C1 segment of cervical spinal cord (tissue), 14 donors: ENCODE measurements around the gene ARSB.
"Not testable (repeated sequence)": the region's sequence is repeated elsewhere in the genome, so short reads cannot be mapped to it uniquely, and the experiment has no call there.

Experiments used
- DNase-seq, 14 donors: peaks; one replicate each; lab custom pipeline; 2025; lab: John Stamatoyannopoulos, UW

The ARSB gene

DNA sequence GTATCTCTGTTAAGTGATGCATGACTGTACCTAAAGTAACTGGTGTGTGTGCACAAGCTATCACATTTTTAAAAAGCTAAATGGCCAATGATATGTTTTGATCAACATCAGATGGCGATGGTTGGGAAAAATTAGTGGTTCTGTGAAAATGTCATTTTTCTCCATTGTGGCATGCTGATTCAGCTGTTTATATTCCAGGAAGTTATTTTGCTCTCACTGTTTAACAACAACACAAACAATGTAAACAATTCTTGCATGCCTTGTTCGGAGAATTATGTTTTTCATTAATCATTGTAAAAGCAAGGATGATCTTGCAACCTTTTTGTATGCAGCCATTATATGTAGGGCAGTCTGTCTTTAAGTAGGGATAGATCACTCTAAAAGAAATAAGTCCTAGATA lies 230.5 kb downstream of the ARSB start:
- no peak for DNase-seq

DNA sequence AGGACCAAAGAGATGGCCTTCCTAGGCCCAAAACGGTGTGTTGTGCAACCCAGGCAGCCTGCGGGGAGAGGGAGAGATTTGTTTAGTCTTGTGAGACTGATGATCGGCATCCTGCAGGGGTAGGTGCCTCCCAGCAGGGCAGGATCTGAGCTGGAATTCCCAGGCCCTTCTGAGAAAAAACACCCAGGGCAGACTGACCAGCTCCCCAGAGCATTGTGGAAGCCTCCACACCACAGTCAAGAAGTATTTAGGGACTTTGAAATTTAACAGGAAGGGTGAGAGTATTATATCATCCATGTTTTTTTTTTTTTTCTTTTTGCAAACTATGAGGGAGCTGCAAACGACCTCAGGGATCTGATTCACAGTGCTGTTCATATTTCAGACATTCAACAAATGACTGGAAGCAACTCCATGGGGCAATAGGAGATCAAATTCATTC lies 232.0 kb downstream of the ARSB start:
- no peak for DNase-seq

DNA sequence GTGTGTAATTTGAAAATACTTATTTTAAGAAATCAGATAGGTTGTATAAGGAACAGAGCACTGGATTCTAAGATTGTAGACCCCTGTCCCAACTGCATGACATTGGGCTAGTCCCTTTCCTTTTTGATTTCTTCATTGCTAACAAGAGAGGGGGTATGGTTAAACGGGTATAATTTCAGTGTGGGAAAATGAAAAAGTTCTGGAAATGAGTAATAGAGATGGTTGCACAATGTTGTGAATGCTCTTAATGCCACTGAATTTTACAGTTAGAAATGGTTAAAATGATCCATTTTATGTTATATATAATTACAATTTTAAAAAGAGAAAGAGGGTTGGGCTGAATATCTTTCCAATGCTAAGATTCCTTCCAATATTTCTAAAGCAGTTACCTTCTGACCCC lies 233.2 kb downstream of the ARSB start:
- no peak for DNase-seq

DNA sequence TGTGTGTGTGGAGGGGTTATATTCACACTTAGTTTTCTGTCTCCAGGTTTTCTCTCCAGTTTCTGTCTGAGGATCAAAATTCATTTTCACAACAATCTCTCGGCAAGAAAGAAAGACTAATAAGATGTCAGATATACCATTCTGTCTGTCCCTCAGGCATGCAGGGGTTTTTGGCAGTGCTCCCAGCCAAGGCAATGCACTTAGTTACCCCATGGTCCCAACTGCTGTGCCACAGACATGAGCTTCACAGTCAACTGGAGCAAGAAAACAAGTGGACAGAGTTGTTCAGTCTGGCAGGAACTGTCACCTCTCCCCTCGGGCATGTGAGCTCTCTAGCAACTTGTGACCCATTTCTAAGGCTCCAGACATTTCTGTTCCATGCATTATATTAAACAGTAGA lies 234.8 kb downstream of the ARSB start:
- no peak for DNase-seq

DNA sequence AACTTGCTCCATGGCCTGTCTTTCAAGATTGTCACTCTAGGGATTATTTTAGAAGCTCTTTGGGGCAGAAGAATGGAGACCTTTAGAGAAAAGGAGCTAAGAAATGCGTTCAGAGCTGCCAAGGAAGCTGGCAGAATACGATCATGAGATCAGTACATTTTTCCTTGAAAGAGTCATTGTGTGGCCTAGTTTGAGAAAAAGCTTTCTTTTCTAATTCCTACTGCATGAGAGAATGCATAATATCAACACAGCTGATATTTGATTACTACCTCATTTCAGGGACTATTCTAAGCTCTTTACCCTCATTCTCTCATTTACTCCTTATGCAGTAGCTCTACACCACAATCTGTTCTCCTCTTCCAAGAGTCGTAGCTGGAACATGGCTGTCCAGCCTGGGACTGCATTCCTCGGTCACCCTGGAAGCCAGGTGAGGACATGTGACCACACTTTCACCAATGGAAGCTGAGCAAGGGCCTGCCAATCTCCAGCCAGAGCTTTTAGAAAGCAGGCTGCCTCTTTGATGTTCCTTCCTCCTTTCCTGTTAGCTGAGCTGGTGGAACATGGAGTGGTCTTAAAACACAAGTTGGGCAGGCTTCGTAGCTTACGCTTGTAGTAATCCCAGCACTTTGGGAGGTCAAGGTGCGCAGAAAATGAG lies 237.3 kb downstream of the ARSB start:
- DNase-seq = no peak

DNA sequence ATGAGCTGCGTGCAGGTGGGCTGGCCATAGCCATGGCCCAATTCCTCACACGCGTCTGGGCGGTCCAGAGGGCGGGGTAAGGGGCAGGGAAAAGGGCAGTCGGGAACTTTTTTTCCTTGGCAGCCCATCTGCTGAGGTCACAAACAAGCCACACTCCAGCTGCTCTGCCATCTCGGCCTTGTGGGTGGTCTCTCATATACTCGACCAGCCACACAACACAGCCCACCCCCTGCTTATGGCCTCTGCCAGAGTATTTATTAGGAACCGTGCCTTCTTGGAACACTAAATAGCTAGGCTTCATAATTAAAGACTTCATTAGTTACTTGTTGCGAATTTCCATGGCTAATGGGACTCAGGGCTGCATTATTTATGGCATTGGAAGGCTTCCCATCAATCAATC lies 238.1 kb downstream of the ARSB start:
- DNase-seq = peak in 1 of 14 donors; percentile 4

DNA sequence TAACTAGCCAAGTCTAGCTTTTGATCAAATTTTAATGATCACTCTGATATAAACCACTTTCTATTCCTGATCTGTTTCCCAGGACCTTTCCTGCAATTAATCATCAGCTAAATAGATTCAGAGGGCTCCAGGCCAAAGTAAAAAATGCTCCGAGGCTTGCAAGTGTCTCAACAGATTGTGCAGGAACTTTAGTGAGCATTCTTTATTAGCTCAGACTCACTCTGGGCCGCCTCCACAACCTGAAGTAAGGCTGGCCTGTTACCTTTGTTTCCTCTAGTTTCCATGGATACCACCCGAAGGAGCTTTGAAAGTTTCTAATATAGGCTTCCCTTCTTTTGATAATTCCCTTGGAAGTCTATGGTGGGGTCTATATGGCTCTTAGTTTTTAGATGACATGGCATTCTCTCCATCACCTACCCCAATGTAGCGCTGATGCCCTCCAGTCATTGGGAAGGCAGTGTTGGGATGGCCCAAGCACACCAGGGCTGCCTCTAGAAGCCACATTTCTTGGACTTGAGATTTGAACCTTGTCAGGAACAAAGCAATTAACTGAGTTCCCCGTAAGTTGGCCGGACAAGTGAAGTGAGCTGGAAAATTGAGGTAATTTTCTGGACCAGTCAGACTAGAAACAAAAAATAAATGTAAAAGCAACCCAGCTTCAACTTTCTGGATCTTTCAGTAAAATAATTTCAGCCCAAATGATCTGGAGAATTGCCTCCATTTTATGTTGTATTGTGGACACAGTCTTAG lies 238.9 kb downstream of the ARSB start:
- no peak for DNase-seq

DNA sequence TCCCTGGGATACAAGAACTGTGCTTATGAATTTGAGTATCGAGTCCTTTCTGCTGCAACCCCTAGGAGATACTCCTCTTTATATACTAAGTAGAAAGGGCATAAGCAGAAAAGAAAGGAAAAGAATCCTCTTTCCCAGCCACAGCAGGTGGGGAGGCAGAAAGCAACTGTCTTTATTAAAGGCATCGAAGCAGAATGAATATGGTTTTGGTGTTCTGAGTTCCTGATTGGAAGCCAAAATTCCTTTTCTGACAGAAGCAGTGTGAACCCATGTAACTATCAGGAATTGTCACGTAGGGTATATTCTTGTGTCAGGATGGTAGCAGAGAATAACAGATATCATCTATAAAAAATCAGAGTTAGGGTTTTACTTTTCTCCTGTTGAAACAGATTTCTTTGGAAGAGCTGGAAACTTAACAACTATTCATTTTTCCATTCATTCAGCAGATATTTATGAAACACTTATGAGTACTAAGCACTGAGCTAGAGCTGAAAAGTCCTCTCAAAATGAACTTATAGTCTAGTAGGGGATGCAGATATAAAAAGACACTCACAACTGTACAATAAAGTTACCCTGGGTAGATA lies 240.1 kb downstream of the ARSB start:
- DNase-seq = no peak

DNA sequence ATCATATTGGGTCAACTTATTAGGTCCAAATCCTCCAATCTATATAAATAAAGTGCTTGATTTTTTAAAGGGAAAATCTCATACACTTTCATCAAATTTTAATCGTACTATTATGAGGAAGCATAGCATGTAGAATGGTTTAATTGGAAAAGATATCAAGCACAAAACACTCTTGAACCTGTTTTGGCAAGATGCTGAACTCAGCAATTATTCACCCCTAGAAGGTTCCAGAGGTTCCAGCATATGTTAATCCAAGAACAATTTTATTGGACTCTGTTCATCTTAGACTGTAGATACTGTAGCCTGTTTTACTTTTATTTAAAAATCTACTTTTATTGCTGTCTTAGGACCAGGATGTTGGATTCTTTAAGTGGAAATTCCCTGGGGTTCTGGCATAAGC lies 244.1 kb downstream of the ARSB start:
- no peak for DNase-seq

DNA sequence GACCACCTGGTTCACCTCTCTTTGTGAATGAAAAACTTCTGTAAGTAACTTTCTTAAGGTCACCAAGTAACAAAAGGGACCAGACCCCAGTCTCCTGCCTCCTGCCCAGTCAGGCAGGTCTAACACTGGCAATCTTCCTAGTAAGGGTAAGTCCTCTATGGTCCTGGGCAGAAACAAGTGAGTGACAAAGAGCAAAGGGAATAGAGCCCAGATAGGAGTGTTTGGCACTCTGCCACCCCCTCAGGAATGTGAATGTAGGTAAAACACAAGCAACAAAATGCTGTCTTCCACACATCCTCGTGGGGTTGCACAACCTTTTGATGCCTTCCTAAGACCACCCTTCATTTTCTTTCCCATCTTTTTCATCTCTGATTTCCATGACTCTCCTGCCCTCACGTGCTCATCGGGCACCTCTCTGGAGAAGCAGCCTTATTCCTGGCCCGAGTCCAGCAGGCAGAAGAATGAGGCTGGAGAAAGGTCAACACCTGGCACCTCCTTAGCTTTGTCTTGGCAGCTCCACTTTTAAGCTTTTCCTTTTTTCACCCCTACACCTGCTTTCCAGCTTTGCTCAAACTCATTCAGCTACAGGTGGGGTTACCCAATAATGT lies 246.3 kb downstream of the ARSB start:
- no peak for DNase-seq

DNA sequence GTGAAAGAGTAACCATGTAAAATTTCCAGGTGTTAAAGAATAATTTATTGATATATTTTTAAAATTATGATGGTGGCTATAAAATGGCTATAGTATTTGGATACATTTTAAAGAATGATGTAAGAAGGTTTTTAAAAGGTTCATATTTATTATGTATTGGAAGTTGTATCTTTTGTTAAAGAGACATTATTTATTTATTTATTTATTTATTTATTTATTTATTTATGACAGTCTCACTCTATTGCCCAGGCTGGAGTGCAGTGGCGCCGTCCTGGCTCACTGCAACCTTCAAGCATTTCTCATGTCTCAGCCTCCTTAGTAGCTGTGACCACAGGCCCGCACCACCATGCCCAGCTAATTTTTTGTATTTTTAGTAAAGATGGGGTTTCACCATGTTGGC lies 247.0 kb downstream of the ARSB start:
- no peak for DNase-seq

DNA sequence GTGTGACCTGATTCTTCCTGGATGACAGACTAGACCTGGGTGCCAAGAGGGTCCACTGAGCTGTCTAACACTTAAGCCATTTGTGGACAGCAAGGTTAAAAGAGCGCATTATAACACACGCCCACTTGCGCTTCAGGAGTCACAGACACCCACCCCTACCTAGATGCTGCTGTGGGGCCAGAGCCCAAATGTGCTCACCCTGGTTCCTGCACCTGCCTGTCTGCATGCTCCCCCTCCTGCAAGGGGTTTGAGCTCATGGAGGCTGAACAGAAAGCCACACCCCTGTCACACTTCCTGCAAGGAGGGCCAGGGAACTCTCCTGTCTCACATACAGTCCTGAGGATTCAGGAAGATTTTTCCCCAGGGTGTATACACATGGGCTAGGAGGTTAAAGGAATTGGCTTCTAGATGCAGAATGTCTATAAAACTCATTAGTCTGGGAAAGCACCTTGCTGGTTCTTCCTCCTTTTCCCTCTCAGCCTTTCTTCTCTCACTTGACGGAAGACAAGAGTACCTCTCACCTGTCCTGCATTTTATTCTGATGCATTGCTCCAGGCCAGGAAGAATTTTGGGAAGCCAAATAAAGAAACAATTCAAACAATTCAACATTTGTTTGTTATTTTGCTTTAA lies 249.2 kb downstream of the ARSB start:
- no peak for DNase-seq

DNA sequence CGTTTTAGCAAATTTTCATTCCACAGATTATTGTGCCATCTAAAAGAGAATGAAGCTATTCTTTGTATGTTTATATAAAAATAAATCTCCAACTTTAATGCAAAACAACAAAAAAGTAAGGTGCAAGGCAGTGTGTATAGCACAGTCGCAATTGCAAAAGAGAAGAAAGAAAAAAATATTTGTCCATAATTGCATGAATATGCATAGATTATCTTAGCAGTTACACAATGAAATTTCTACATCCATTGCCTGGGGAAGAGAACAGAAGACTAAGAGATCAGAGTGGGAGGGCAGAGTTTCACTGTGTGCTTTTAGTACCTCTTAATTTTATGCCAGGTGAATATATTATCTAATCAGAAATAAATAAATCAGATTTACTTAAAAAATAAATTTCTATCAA lies 250.2 kb downstream of the ARSB start:
- DNase-seq = no peak

DNA sequence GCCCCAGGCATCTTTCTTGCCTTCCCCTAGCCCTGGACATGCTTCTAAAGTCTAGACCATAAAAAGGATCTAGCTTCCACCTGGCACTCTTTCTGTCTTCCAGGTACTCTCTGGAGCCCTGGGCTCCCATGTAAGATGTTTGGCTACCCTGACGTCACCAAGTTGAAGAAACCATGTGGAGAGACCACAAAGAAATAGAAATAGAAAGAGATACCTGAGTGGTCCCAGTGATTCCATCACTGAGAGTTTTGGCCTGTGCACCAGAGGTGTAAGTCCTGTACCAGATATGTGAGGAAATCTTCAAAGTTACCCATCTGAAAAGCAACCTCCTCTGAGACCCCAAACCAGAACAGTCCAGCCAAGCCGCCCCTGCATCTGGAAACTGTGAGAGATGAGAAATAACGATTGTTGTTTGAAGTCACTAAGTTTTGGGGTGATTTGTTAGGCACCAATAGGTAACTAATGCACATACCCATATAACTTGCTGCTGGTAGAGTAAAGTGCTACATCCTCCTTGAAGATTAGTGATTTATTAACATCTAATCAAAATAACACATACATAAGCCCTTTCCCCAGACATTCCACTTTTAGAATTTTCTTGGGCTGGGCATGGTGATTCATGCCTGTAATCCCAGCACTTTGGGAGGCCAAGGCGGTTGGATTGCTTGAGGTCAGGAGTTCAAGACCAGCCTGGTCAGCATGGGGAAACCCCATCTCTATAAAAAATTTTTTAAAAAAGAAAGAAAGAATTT lies 250.8 kb downstream of the ARSB start:
- no peak for DNase-seq

DNA sequence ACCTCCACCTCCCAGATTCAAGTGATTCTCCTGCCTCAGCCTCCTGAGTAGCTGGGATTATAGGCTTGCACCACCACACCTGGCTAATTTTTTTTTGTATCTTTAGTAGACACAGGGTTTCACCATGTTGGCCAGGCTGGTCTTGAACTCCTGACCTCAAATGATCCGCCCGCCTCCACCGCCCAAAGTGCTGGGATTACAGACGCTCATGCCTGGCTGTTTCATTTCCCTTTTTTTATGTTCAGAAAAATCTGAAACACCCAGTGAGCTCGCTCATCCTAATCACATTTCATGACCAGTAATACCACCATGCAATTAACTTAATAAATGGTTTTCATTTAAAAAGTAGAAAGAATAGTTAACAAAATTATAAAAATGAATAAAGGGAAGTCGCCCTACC lies 252.4 kb downstream of the ARSB start:
- DNase-seq = not testable (repeated sequence)

DNA sequence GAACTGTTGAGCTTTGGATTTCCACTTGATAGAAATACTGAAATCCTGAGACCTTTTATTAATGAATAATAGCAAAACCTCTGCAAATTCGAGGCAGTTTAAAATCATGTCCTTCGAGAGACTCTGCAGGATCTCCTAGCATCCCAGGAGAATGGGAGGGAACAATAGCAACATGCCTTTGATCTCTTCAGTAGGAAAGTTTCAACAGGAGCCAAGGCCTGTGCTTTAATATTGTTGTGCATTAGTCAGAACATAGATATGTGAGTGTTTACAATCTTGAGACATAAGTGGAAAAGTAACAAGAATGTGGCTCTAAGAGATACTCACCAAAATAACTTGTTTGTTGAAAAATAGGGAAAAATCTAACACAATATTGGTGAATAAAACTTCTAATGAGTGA lies 253.2 kb downstream of the ARSB start:
- DNase-seq = no peak

DNA sequence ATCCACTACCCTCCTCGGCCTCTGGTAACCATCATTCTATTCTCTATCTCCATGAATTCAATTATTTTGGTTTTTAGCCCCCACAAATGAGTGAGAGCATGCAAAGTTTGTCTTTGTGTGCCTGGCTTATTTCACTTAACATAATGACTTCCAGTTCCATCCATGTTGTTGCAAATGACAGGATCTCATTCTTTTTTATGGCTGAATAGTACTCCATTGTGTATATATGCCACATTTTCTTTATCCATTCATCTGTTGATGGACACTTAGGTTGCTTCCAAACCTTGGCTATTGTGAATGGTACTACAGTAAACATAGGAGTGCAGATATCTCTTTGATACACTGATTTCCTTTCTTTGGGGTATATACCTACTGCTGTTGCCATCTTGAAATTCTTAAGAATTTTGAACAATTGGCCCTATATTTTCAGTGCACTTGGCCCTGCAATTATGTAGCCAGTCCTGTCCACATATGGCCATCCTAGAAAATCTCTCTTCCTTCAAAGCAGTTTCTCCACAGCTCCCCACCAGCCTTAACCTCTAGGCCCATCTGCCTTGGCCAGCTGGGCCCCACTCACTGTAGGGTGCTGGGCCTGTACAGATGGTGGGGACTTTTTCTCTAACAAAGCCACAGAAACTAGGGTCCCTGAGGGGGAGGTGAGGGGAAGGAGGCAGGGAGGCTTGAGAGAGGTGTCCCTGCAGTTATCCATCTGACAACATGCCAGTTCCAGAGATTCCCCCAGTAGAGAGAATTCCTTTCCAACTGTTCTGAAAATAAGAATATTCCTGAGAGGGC lies 254.6 kb downstream of the ARSB start:
- no peak for DNase-seq

DNA sequence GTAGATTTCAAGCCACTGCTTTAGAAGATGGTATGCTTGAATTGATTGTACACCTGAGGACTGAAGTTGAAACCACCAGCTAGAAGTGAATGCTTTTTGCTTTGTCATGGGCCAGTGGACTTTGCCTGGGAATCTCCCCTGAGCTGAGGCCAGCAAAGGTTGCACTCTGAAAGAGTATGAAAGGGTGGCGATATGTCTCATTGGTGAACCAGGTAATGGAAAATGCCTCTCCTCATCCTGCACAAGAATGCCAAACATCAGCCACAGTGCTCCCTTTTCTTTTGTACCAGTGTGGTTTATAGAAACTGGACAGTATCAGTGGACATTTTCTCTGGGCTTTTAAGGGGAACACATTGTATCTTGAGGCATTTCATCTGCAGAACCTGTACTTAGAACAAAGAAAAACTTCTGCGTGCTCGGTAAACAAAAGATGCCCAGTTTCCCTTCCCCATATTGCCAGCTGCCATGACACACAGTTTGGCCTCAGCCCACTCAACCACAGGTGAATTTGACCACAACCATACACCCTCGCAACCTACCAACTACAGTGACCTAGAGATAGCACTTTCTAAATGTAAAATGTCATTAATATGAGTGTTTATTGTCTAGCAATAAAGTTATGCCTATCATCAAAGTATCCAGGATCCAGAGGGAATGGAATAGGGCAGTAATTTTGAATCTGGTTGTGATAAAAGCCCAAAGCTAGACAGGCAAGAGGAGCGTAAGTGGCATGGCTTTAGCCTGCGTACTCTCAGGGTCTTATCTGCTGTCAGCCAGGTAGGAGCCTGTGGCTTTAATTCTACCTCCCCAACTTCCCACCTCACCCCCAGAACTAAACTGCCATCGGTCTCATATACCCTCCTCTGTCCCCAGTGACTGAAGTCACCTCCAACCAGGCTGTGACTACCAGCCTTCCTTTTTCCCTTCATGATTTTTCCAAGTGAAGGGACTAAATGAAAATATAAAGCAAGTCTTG lies 257.0 kb downstream of the ARSB start:
- no peak for DNase-seq
